HG03460 (cell line): ENCODE data around the gene RARS1.

Source experiments
- ATAC-seq: cut with Tn5 transposase; IDR thresholded peaks from one replicate; pipeline ENCODE4 v1.9.1; 2021; ENCODE audit not compliant: unreplicated experiment

RARS1 gene

GRCh38 chr5:168486136-168486879 lies at the start of gene RARS1:
RARS1 (plus strand) TSS chr5:168486471; CDS start chr5:168486499, 28 bp downstream.
- peak; percentile 79 for ATAC-seq

GRCh38 chr5:168438349-168438748 lies 47.9 kb upstream of the RARS1 start:
- no peak for ATAC-seq

- ATAC-seq, result no peak
Measured at GRCh38 chr5:168443533-168443932, 42.7 kb upstream of the RARS1 start.

GRCh38 chr5:168443950-168444700 lies 42.1 kb upstream of the RARS1 start:
- no peak for ATAC-seq

- no peak for ATAC-seq
Measured at GRCh38 chr5:168446983-168447619, 39.2 kb upstream of the RARS1 start.

- ATAC-seq, result no peak
Measured at GRCh38 chr5:168447808-168448207, 38.5 kb upstream of the RARS1 start.

GRCh38 chr5:168449166-168449565 lies 37.1 kb upstream of the RARS1 start:
- no peak for ATAC-seq

- ATAC-seq, result no peak
Measured at GRCh38 chr5:168451565-168451964, 34.7 kb upstream of the RARS1 start.

GRCh38 chr5:168455201-168455600 lies 31.1 kb upstream of the RARS1 start:
- ATAC-seq, result no peak

GRCh38 chr5:168457542-168457941 lies 28.7 kb upstream of the RARS1 start:
- no peak for ATAC-seq

GRCh38 chr5:168460606-168461005 lies 25.7 kb upstream of the RARS1 start:
- no peak for ATAC-seq

GRCh38 chr5:168463081-168463480 lies 23.2 kb upstream of the RARS1 start:
- no peak for ATAC-seq

GRCh38 chr5:168464214-168464613 lies 22.1 kb upstream of the RARS1 start:
- no peak for ATAC-seq

GRCh38 chr5:168464641-168465040 lies 21.6 kb upstream of the RARS1 start:
- no peak for ATAC-seq

- ATAC-seq, result no peak
Measured at GRCh38 chr5:168467755-168468330, 18.4 kb upstream of the RARS1 start.

- no peak for ATAC-seq
Measured at GRCh38 chr5:168468836-168469235, 17.4 kb upstream of the RARS1 start.

- ATAC-seq, result no peak
Measured at GRCh38 chr5:168469816-168470215, 16.5 kb upstream of the RARS1 start.

- ATAC-seq, result no peak
Measured at GRCh38 chr5:168471785-168472184, 14.5 kb upstream of the RARS1 start.

- no peak for ATAC-seq
Measured at GRCh38 chr5:168472329-168472728, 13.9 kb upstream of the RARS1 start.

- no peak for ATAC-seq
Measured at GRCh38 chr5:168474319-168474718, 12.0 kb upstream of the RARS1 start.

- ATAC-seq, result no peak
Measured at GRCh38 chr5:168477060-168477459, 9.2 kb upstream of the RARS1 start.

GRCh38 chr5:168479166-168479565 lies 7.1 kb upstream of the RARS1 start:
- no peak for ATAC-seq
